Measurements from ENCODE around the gene NIPAL1. TPM values are rescaled to one million over a fixed set of nuclear protein-coding genes. Genes with fewer than 3 reads are reported as not detected.
"Not testable (repeated sequence)": the region's sequence is repeated elsewhere in the genome, so short reads cannot be mapped to it uniquely, and the experiment has no call there.

The NIPAL1 gene
- polyA plus RNA-seq (ENCODE audit: insufficient read length in 4 of 4) = 10 to 100 TPM in 3 of 4 donors, 1 to 10 TPM in 1; 8.7 to 13.9 (median 11.6) TPM

DNA sequence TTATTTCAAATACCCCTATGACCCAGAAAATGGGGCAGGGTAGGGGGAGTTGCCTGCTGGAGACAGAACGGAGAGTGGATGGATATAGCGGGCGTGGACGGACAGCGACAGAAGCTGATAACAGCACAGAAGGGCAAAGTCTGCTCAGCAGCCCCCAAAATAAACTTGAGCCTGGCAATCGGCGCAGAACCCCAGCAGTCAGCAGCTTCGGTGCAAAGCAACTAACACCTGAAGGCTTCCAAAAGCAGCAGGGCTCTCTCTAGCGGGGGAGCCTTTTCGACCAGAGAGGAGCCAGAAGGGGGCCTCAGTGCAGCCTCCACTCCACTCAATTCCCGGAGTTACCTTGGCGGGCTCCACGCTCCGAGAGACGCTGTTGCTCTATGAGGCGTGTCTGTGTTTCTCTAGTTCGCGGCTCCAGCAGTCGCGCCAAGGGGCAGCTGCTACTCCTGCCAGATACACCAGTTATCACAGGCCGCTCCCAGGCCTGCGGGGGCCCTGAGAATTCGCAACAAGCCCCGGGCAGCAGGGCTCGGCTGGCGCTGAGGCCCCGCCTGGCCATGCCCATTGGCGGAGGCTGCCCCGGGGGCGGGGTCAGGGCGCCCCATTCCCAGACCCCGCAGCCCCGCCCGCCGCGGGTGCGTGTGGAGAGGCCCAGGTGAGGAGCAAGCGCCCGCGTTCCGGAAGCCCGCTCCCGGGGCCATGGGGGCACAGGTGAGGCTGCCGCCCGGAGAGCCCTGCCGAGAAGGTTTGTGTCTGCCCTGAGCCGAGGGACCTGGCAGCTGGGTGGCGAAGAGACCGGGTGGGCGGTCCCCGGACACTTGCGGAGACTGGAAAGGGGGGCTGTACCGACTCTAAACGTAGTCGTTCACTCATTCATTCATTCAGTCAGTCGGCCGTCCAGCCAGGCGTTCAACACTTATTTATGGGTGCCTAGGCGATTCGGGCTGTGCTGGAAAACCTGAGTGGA, at the start of gene NIPAL1, which contains the start of gene CNGA1:
Gene NIPAL1 (plus strand): TSS at position 632 of the 967 bp plus-strand sequence. CDS start 68 bp downstream, at position 700.
Gene CNGA1 (minus strand): TSS at position 541 of the 967 bp plus-strand sequence. CDS start 63,992 bp downstream, outside the sequence.
- DNase-seq (ENCODE audit: low read depth in 4 of 4, low spot score in 3 of 4) = peak; percentile 52 to 60 (median 56)

- DNase-seq (ENCODE audit: low read depth in 4 of 4, low spot score in 3 of 4) = no peak
Measured at GRCh38 chr4:47968847-47969246, 47.7 kb upstream of the NIPAL1 start.

- DNase-seq (ENCODE audit: low read depth in 4 of 4, low spot score in 3 of 4) = no peak
Measured at GRCh38 chr4:47972181-47972580, 44.4 kb upstream of the NIPAL1 start.

GRCh38 chr4:47972721-47973120, 43.9 kb upstream of the NIPAL1 start:
- DNase-seq (ENCODE audit: low read depth in 4 of 4, low spot score in 3 of 4) = no peak

GRCh38 chr4:47974566-47974965, 42.0 kb upstream of the NIPAL1 start:
- no peak for DNase-seq (ENCODE audit: low read depth in 4 of 4, low spot score in 3 of 4)

DNA sequence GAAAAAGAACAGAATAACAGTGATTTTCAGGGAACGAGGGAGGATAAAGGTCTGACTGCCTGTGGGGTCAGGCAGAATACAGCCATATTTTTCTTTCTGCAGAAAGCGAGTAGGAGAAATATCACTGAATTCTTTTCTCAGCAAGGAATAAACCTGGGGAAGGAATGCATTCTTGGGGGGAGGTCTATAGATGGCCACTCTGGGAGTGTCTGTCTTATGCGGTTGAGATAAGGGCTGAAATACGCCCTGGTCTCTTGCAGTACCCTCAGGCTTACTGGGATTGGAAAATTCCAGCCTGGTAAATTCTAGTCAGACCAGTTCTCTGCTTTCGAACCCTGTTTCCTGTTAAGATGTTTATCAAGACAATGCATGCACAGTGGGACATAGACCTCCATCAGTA, 26.4 kb upstream of the NIPAL1 start:
- DNase-seq (ENCODE audit: low read depth in 4 of 4, low spot score in 3 of 4) = no peak

GRCh38 chr4:47992475-47992874, 24.1 kb upstream of the NIPAL1 start:
- DNase-seq (ENCODE audit: low read depth in 4 of 4, low spot score in 3 of 4) = not testable (repeated sequence)

GRCh38 chr4:47996021-47996420, 20.6 kb upstream of the NIPAL1 start:
- no peak for DNase-seq (ENCODE audit: low read depth in 4 of 4, low spot score in 3 of 4)

GRCh38 chr4:48002267-48002666, 14.3 kb upstream of the NIPAL1 start:
- no peak for DNase-seq (ENCODE audit: low read depth in 4 of 4, low spot score in 3 of 4)

- DNase-seq (ENCODE audit: low read depth in 4 of 4, low spot score in 3 of 4) = not testable (repeated sequence)
Measured at GRCh38 chr4:48003568-48003967, 13.0 kb upstream of the NIPAL1 start.

DNA sequence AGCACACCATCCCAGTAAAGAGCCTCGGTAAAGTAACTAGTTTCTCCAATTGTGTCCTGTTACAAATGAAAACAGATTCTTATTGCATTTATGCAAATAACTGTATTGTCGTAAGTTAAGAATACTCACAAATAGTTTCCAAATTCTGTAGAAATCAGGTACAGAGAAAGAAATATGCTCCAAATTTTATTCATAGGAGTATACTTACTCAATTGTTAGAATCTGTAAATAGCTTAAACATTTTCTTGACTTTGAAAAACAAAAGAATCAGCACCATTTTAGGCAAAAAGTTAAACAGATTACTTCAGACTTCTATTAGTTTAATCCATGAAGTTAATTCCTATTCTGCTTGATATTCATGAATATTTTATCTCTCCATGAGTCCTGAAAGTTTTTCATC, 10.8 kb upstream of the NIPAL1 start:
- DNase-seq (ENCODE audit: low read depth in 4 of 4, low spot score in 3 of 4) = no peak

- DNase-seq (ENCODE audit: low read depth in 4 of 4, low spot score in 3 of 4) = no peak
Measured at GRCh38 chr4:48008021-48008596, 8.5 kb upstream of the NIPAL1 start.

DNA sequence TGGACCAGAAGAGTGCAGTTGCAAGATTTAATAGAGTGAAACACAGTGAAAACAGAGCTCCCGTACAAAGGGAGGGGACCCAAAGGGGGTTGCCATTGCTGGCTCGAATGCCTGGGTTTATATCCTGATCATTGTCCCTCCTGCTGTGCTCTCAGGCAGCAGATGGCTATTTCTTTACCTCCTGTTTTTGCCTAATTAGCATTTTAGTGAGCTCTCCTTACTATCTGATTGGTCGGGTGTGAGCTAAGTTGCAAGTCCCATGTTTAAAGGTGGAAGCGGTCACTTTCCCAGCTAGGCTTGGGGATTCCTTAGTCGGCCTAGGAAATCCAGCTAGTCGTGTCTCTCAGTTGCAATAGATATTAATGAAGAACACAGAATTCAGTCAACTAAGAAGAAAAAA, 5.7 kb upstream of the NIPAL1 start:
- DNase-seq (ENCODE audit: low read depth in 4 of 4, low spot score in 3 of 4) = not testable (repeated sequence)

DNA sequence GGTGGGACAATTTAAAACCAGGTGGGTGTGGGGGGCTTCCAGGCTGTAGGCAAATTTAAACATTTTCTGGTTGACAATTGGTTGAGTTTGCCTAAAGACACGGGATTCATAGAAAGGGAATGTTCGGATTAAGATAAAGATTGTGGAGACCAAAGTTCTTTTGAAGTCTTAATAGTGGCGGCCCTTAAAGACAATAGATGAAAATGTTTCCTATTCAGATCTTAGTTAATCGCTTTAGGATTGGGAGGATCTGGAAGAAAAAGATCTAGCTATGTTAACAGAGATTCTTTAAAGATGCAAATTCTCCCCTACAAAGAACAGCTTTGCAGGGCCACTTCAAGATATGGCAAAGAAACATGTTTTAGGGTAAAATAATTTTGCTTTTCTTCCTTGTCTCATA, 4.8 kb upstream of the NIPAL1 start:
- no peak for DNase-seq (ENCODE audit: low read depth in 4 of 4, low spot score in 3 of 4)

GRCh38 chr4:48012824-48013223, 3.7 kb upstream of the NIPAL1 start:
- no peak for DNase-seq (ENCODE audit: low read depth in 4 of 4, low spot score in 3 of 4)

DNA sequence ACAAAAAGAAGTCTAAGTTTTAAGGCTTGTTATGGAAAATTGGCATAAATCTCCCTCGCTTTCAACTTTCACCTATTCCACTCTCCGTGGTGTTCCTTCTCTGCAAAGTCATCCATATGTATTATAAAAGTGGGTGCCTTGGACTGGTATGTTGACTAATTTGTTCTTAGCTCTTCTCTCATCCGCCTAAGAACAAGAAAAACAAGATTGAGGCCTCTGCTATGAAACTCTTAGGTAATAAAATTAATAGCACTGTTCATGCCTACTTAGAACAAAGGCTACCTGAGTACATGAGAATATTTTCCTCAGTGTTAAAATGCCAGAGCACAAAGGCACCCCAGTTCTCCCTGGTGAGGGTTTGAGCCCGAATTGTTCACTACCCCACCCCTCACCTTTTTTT, 1.4 kb upstream of the NIPAL1 start:
- no peak for DNase-seq (ENCODE audit: low read depth in 4 of 4, low spot score in 3 of 4)

- no peak for DNase-seq (ENCODE audit: low read depth in 4 of 4, low spot score in 3 of 4)
Measured at GRCh38 chr4:48015678-48016077, 894 bp upstream of the NIPAL1 start.

GRCh38 chr4:48017108-48017571, 568 bp downstream of the NIPAL1 start:
- DNase-seq (ENCODE audit: low read depth in 4 of 4, low spot score in 3 of 4) = peak; percentile 5 to 40 (median 24)

- DNase-seq (ENCODE audit: low read depth in 4 of 4, low spot score in 3 of 4) = no peak
Measured at GRCh38 chr4:48018112-48018511, 1.5 kb downstream of the NIPAL1 start.

- DNase-seq (ENCODE audit: low read depth in 4 of 4, low spot score in 3 of 4) = no peak
Measured at GRCh38 chr4:48021100-48021499, 4.5 kb downstream of the NIPAL1 start.

DNA sequence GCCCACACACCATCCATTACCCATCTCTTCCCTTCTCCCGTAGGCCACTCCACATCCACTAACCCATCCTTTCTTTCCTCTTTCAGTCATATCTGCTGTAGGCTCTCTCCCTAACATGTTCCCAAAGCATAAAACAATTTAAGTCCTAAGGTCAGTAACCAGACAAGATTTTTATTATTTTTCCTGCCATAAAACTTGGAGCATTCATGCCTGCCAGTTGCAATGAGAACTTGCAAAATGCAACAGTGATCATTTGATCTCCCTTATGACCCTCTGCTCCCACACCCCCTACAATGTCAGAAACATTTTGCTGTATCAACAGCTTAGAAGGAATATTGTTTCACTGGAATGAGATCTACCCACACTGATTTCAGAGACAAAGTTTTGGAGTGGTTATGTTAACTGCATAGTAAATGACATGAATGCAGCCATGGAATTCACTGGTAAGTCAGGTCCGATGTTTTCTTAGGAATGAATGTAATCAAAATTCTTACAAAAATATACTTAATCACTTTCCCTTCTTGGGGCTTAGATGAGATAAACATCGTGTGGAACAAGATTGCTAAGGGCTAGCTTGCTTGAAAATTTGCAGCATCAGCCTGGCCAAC, 5.7 kb downstream of the NIPAL1 start:
- DNase-seq (ENCODE audit: low read depth in 4 of 4, low spot score in 3 of 4) = no peak

All from right renal pelvis (tissue), 4 donors.